HG02623 (cell line): ENCODE results near the gene HSF5.
A peak's percentile ranks its signal among the peaks of the same experiment; 100 is the strongest.

Experiments used
- ATAC-seq: cut with Tn5 transposase; IDR thresholded peaks from one replicate; pipeline ENCODE4 v1.9.1; 2021; ENCODE audit warnings: moderate library complexity; ENCODE audit not compliant: unreplicated experiment

Gene HSF5

GRCh38 chr17:58387834-58388233, 100.4 kb downstream of the HSF5 start:
- ATAC-seq = no peak

DNA sequence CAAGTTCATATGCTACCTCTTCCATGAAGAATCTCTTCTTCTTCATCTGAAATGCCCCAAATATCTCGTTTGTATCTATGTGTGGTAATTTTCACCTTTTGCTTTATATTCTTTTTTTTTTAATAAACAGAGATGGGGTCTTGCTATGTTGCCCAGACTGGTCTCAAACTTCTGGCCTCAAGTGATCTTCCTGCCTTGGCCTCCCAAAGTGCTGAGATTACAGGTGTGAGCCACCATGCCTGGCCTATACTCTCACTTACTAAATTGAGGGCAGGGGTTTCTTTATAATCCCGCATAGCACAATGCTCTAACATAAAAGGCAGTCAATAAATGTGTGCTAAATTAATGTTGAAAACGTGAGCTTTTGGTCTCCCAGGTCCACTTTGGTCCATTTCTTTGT, 101.5 kb downstream of the HSF5 start:
- ATAC-seq = no peak

- ATAC-seq = no peak
Observed at GRCh38 chr17:58385359-58385899, 102.8 kb downstream of the HSF5 start.

- ATAC-seq = no peak
Observed at GRCh38 chr17:58384897-58385296, 103.3 kb downstream of the HSF5 start.

- ATAC-seq = no peak
Observed at GRCh38 chr17:58383892-58384462, 104.2 kb downstream of the HSF5 start.

DNA sequence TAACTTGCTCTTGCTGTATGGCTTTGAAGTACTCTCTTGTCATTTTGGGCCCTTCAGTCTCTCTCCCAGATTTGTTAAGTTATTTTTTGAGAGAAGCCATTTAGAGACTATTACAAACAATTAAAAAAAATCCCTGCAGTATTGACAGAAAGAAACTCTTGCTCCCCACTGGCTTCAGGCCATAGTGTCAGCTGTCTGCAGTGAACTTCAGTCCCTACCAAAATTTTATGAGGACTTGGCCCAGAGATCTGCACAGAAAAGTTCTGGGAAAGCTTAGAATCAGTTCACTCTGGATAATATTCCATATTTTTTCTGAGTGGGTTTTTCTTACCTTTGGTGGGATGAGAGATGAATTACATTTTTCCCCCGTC, 105.4 kb downstream of the HSF5 start:
- ATAC-seq = no peak

GRCh38 chr17:58382108-58382871, 105.9 kb downstream of the HSF5 start:
- ATAC-seq = peak; percentile 41

DNA sequence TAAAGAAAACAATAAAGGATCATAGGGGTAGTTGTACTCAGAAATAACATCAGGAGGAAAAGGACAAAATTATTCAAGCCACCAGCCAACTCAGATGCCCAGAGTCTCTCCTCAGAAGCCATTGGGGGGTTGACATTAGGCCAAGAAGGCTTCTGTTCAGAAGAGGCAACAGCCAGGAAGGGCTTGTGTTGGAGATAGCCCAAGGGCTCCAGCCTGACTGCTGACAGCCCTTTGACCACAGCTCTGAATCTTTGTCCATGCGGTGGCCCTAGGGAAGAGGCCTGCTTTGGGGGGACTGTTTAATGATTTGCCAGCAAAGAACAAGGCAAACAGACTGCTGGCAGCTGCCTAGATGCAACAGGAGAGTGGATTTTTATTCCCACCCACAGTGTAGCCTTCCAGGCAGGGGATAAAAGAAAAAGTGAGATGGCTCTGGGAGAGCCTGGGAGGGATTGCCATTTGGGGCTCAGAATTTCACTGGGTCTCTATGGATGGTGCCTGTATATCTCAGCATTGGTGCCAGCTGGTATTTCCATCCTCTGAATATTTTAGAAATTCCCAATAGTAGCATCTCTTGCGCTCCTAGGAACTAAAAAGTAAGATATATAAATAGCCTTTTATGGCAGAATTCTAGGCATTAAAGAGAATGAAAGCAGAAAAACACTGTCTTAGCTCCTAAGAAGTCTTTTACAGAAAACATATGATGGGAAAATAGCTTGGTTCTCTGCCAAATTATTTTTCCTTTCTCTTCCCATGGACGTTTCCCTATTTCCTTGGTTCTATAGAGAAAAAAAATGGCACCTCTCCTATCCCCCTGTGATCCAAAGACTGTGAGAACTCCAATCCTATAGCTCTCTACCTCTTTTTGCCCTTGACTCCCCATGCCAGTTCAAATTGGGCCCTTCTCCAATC, 106.8 kb downstream of the HSF5 start:
- ATAC-seq = no peak

DNA sequence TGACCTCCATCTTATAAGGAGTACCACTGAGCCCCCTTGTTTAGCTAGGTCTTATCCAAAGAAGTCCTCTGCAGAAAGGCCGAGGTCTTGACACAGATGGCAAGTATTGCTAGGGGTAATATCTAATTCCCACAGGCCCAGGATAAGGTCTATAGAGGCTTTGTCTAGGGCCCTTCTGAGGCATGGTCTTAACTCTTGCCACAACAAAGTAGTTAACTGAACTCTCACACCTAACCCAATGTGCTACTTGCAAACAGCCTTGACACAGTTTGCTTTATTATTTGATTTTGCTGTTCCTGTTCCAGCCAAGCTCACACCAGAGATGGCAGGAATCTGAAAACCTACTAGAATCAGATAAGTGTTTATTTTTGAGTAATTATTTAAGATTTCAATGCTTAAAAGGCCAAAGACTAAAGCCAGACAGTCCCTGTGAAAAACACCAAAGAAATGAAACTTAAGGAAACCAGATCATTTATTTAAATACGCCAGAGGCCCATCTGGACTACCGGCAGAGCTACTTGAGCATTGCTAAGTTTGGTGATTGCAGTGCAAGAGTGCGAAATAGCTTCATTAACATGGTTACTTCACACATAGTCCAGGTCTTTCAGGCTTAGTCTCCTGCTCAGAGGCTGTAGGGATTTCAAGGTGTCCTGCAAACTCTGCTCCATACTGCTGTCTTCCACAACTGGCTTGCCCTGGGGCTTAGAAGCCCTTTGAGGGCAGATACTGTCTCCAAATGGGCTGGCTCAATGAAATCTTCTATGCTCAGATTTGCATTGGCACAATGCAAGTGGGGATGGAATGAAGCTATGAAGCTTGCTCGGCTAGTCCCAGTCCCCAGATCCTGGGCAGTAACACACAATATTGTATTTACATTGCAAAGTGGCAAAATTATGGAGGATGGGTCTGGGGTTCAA, 107.7 kb downstream of the HSF5 start:
- no peak for ATAC-seq

DNA sequence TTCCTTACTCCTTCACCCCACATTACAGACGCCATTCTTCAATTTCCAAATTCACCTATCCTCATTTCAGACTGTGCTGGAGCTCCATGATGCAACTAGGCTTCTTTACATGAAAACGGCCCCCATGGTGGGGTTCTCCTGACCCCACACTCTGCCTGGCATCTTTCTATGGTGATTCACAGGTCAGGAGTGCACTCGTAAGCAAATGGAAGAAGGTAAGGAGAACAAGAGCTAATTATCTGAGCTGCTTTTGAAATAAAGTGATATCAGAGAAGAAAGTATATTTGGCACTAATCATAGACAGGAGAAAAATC, 108.7 kb downstream of the HSF5 start:
- ATAC-seq = no peak

GRCh38 chr17:58378733-58379510, 109.3 kb downstream of the HSF5 start:
- ATAC-seq = no peak

- ATAC-seq = no peak
Observed at GRCh38 chr17:58377661-58378060, 110.5 kb downstream of the HSF5 start.

DNA sequence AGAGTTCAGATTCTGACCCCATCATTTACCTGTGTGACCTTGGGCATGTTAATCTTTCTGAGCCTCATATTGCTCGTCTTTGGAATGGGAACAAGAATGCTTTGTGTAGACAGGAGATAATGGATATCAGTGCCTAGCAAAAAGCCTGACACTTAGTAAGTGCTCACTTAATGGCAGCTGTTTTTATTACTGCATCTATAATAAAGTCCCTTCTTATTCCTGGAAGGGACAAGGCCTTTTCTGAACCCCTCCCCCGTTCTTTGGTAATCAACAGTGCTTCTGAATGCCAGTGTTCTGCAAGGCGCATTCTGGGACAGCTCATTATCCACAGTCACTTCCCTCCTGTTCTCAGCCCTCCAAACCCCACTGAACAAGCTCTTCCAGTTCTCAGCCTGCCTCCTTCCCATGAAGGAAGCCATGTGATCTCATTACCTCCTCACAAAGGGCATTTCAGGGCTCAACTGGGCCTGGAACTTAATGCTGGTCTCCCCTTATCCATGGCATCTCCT, 111.1 kb downstream of the HSF5 start:
- ATAC-seq = no peak

- no peak for ATAC-seq
Observed at GRCh38 chr17:58376472-58377000, 111.7 kb downstream of the HSF5 start.

DNA sequence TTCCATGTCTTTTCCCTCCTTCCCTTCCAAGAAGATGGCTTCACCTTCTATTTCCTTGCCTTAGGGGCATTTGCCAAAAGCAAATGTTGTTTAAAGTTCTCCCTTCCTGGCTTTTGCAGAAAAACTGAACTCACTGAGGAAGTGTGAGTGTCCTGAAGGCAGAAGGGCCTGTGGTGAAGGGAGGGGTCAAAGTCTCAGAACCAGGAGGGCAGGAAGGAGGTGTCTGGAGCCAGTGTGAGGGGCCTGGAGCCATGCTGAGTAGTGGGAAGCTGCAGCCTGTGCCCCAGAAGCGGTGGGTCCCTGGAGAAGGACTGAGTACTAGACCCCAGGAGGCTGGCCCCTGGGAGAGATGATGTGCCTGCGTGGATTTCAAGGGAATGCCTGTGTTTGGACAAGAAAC, 112.4 kb downstream of the HSF5 start:
- no peak for ATAC-seq

DNA sequence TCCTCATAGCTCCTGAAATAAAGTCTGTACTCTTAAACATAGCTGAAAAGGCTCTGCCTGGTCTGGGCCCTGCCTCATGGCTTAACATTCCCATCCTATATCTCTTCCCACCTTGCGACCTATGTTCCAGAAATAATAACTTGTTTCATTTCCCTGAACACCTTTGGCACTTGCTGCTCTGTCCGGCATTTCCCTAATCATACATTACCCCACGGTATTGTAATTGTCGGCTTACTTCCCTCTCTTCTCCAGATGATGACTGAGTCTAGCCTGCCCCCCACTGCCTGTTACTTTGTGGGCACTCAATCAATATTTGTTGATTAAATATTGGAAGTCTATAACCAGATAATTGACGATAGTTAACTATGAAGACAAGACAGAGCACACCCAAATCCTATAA, 113.0 kb downstream of the HSF5 start:
- no peak for ATAC-seq

- ATAC-seq = no peak
Observed at GRCh38 chr17:58373923-58374322, 114.3 kb downstream of the HSF5 start.

DNA sequence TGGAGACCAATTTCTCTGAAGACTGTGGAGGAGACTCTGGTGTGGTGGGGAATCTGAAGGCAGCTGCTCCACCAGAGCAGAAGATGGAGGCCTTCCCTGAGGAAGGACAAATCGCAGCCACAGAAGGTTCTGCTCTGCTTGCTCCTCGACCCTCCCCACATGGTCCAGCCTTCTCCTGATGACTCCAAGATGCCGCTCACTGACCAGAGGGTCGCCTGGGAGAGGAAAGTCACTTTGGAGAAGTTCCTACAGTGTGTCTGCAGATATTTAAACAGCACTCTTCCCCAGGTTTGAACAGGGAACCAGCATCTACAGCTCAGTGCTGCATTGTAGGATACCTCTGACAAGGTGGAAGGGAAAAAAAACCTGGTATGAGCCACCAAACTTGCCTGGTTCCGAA, 115.2 kb downstream of the HSF5 start:
- no peak for ATAC-seq

- ATAC-seq = no peak
Observed at GRCh38 chr17:58371300-58371950, 116.8 kb downstream of the HSF5 start.
